HG02885 (cell line): ENCODE measurements around the gene WDR26.
A peak's percentile ranks its signal among the peaks of the same experiment; 100 is the strongest.
"Not testable (repeated sequence)": the region's sequence is repeated elsewhere in the genome, so short reads cannot be mapped to it uniquely, and the experiment has no call there.

Source experiments
- ATAC-seq: cut with Tn5 transposase; IDR thresholded peaks from one replicate; pipeline ENCODE4 v1.9.1; 2021; ENCODE audit warnings: mild to moderate bottlenecking; ENCODE audit not compliant: unreplicated experiment, poor library complexity

WDR26 gene

DNA sequence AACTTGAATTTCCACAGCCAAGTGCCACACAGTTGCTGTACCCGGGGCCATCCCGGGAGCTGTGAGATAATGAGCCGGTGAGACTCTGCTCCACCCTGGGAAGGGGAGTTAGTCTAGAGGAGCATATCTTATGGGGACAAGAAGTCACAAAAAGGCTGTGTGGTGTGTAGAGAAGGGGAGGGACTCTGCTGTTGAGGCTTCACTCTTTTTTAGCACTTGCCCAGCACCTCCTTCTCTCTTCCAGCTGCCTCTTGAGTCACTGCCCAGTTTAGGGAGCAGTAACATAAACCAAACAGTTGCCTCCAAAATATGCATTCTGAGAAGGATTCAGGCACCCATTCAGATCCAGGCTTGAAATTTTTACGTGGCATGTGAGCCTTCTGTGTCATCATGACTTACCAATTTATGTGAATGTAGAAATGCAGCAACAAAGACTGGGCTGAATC lies 744 bp upstream of the WDR26 start:
- ATAC-seq, result peak; percentile 18

DNA sequence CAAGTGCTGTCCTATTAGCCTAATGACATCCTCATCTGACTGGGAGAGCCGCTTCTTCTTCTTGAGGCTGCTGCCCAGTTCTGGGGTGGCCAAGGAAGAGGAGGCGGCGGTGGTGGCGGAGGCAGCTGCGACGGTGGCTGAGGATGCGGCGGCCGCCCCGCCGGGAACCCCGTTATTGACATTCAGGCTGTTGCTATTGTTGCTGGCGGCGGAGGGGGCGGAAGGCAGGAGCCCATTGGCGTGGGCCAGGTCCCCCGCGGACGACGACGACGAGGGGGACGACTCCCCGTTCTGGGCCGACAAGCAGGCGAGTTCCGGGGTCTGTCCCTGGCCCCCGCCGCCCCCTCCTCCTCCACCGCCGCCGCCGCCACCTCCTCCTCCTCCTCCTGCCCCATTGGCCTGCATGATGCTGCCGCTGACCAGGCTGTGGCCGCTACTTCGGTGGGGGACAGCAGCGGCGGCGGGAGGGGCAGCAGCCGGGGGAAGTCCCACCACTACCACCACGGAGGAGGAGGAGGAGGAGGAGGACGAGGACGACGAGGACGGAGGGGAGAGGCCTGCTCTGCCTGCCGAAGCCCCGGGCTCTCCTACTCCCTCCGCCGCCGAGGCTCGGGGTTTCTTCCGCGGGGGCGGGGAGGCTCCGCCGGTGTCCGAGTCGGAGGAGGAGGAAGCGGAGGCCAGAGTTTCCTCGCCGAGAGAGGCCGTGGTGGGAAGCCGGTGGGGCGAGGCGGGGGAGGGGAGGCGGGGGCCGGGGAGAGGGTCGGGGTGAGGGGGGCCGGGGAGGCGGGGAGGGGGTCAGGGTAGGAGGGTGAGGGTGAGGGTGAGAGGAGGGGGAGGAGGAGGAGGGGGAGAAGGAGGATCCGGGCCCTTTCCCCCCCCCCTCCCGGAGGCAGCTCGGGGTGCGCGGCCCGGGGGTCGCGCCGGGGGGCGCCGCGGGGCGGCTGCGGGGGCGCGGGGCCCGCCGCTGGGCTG lies 610 bp downstream of the WDR26 start:
- ATAC-seq, result no peak

DNA sequence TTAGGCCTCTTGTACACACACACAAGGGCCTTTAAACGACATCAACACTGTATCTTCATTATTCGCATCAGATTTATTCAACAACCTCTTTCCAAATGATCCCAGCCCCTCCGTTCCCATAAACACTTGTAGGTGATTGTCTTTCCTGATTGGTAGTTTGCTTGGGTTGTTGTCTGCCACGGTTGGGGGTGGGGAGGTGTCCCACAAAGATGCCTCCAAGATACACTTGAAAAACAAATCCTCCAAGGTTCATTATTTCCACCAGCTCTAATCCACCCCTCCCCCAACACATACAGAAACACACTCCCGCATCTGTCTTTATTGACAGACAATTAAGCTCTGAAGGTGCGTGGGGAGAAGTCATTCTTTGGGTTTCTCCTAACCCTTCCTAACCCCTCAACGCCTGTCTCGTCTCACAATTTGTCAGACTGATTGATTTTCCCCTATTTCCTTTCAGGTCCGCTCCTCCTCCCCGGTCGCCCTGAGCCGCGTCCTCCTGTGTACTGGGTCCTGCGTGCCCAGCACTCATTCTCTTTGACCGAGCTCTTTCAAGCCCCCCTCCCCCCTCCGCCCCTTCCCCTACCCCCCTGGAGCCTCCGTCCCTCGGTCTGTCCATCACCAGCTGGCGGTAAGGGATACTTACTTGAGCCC lies 1.4 kb downstream of the WDR26 start:
- no peak for ATAC-seq

DNA sequence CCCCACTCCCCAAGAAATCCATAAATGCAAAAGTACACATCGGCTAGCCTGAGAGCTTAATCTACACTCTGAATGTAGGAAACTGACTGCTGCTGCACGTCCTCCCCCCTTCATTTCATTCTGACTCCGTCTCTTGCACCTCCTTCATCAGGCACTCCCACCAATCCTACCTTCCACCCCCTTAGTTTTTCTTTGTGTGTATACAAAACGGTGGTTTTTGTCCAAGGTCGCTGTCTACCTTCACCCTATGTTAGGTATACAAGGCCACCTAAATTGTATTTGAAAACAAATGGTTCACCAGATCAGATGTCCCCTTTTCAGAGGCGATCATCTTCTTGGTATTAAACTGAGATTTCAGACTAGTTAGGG lies 1.9 kb downstream of the WDR26 start:
- no peak for ATAC-seq

DNA sequence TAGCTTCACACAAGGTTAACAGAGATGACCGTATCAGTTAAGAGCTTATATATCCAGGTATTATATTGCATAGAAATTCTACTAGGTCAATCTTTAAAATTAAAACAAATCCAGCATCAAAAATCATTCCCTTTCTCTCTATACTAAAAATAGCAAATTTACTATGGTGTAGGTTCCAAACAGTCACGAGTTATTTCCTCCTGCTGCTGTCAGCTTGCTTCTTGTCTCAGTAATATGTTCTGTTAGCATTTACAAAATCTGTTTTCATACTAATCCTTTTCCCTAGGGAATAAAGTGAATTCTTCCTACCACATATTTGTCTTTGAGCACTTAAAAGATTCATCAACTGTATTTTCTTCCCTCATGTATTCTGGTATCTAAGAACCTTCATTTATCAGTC lies 2.5 kb downstream of the WDR26 start:
- no peak for ATAC-seq

DNA sequence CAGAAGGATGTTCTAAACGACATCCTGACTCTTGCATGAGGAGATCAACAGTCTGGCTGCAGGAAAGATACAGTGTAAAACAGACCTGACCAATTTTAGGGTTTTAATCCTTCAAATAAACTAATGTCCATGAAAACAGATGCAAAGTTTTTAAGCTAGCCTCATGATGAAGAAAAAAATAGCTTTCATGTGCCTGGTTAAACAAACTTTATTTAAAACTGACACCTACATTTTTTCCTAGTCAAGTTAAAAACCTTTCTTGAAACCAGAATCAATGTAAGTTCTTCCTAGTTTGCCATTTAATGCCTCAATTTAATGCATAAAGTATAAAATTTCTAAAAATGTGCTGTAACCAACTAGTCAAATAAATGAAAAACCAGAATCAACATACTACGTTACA lies 2.9 kb downstream of the WDR26 start:
- no peak for ATAC-seq

DNA sequence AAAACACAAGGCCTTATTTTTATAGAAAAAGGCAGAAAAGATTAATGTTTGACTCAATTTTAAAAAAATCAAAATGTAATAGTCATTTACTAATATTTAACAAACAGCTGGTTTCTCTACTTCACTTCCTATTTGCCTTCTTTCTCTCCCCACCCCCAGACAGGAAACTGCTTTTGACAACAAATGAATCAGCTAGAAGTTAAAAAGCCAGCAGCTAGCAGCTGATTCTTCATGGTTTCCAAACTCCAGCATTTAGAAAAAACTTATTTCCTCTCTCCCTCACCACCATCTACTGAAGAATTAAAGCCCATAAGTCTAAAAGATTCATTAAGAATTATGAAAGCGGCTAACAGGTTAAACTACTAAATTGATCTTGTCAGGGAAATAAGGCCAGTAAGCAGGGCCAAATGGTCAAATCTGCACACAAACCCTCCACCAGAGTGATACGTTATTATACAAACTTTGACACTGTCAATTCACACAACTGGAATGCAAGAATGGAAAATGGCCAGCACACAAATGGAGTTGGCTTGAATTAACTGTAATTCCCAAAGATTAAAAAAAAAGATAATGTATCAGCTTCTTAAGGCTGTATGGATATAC lies 4.0 kb downstream of the WDR26 start:
- peak; percentile 30 for ATAC-seq

DNA sequence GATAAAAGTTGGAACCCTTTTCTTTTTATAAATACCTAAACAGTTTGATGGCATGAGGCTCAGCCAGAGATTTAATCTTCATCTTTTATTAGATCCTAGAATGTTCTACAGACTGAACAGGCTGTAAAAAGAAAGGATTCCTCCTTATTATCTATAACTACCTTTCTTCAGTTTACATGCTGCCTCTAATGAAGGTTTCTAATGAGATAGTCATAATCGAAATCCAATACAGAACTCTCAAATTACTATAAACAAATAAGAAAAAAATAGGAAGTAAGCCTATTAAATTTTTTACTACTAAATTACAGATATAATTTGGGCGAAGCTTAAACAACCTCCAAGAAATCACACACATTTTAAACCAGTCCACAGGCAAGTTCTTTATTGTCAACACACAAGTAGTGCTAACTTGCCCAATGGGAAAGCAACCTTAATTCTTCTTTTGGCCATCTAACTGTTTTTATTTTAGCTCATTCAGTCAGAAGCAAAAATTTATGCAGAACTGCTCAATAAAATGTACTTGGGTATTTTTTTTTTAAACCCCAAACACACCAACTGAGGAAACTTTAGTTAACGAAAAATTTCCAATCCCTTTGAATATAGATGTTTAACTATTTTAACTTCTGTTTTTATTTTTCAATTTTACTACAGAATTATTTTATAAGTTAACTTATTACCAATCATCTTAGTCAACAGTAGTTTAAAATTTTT lies 4.8 kb downstream of the WDR26 start:
- no peak for ATAC-seq

DNA sequence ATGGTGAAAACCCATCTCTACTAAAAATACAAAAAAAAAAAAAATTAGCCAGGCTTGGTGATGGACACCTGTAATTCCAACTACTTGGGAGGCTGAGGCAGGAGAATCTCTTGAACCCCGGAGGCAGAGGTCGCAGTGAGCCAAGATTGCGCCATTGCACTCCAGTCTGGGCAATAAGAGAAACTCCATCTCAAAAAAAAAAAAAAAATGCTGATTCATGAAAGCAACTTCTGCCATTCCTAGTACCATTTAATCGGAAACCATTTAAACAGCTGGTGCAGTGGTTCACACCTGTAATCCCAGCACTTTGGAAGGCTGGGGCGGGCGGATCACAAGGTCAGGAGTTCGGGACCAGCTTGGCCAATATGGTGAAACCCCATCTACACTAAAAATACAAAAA lies 5.9 kb downstream of the WDR26 start:
- ATAC-seq, result not testable (repeated sequence)

DNA sequence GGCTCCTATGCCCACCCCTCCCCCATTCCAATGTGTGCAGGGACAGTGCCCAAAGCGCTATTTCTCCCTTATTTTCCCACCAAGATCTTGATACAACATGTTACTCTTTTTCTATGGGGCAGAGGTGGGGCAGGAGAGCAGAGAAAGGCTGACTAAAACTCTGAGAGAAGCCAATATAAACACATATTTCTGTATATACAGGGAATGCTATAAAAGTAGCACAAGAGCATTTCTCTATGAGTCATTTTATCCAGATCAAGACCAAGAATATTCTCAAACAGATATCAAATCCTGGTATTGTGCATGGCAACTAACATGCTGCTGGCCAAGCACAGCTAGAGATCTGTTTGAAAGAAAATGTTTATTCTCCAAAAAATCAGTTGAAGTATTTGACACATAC lies 7.3 kb downstream of the WDR26 start:
- no peak for ATAC-seq

DNA sequence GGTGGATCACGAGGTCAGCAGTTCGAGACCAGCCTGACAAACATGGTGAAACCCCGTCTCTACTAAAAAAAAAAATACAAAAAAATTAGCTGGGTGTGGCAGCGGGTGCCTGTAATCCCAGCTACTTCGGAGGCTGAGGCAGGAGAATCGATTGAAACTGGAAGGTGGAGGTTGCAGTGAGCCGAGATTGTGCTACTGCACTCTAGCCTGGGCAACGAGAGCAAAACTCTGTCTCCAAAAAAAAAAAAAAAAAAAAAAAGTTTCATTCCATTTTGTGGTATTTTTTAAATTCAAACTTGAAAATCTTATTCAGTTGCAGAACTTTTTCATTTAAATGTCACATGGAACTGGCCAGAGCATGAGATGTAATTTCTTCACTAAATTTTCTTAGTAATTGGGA lies 7.7 kb downstream of the WDR26 start:
- ATAC-seq, result not testable (repeated sequence)

DNA sequence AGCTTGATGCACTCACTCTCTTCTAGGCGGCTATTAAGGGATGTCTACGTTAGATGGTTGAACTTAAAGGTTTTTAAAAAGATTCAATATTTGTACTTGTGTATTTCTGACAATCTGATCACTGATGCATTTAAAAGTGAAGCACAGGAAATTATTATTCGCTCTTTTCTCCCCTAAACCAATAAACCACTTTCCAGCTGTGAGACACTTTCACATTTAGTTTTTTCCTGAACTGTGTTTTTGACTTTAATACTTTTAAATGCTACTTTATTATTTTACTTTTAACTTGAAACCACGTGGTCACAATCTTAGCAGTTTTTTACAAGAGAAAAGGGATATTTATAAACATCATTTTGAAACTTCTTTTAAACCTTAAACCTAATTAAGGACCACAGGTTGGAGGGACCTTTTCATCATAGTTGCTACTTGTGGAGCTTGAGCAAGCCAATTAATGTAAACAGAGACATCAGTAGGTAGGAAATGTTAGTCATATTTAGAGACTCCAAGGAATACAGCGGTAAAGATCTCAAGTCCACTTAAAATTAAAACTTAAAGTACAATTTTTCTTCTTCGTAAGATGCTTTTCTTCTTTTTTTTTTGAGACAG lies 9.2 kb downstream of the WDR26 start:
- ATAC-seq, result no peak

DNA sequence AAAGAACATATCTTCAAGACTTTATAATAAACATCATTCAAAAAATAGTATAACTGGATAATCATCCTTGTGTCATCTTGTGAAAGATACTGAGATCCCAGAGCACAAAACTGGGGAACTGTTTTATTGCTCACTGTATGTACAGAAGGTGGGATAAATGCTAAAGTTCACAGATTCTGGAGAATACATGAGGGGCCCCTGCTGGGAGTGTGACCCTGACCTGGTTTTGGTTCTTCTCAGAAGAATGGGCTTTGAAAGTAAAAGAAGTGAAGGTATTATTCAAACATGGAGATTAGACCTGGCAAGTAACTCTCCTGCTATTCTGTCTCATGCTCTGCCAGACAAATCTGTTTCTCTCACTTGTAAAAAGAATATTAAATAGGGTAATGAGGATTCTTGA lies 14.5 kb downstream of the WDR26 start:
- no peak for ATAC-seq

DNA sequence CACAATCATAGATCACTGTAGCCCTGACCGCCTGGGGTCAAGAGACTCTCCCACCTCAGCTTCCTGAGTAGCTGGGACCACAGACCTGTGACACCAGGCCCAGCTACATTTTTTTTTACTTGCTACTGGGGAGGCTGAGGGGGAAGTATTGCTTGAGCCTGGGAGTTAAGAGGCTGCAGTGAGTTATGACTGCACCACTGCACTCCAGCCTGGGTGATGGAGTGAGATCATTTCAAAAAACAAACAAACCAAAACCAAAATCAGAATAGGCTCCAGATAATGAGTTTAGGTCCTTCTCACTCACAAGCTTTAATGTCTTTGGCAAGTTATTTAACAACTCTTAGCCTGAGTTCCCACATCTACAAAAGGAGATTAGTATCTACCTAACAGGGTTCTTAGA lies 22.8 kb downstream of the WDR26 start:
- no peak for ATAC-seq

DNA sequence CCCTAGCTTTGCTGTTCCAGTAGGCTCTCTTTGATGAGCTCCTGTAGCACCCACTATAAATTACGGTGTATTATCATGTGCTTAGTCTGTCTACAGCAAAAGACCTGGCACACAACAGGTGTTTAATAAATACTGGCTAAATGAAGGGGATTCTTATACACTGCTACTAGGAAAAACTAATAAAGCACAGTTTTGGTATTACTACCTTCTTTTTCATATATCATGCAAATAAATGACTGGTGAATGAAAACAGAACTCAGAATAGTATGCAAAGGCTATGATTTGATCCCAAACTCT lies 26.4 kb downstream of the WDR26 start:
- ATAC-seq, result no peak

DNA sequence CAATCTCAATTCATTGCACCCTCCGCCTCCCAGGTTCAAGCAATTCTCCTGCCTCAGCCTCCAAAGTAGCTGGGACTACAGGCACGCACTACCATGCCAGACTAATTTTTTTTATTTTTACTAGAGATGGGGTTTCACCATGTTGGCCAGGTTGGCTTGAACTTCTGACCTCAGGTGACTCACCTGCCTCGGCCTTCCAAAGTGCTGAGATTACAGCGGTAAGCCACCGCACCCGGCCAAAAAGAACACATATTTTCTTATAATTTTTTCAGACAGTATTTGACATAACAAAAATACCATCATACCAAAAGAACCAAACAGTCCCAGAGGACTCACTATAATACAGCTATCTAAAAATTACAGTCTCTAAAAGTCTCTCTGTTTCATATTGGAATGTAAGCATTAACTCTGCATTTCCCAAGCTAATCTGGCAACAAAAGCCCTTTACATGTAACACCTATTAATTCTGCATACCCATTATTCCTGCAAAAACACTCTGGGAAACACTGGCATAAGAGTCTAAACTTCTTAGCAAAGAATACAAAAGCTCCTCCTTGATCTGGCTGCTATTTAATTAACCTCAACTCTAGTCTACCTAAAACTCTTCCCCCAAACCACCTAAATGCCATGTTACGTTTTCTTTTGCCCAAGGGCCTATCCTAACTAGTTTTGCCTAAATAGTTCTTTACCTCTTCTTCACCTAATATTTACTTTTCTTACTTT lies 26.9 kb downstream of the WDR26 start:
- ATAC-seq, result no peak

DNA sequence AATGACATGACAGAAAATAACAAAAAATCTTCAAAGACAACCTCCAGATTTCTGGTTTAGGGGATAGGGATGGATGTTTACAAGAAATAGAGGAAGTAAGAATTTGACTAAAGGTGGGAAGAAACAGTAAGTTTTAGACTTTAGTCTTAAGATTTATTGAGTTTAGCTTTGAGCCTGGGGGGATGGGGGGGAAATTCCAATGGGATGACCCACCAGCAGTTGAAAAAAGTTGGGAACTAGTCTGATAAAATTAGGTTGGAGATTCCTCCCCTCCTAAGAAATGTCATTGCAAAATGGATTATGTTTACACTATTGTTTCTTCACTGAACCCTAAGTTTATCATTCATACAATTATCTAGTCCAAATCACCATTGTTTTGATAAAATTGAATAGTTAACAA lies 28.4 kb downstream of the WDR26 start:
- no peak for ATAC-seq

DNA sequence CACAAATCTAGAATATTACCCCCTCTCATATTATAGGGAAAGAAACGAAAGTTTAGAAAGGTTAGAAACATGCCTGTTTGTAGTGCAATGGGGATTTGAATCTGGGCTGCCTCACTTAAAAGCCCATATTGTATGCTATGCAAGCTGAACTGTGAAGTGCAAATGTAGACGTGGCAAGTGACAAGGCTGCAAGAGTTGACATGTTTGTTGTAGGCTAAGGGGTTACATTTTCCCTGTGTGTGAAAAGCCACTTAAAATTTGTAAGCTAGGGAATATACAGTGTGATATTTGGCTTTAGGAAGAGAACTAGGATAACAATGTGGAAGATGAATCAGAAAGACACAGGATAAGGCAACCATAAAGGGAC lies 29.0 kb downstream of the WDR26 start:
- no peak for ATAC-seq

DNA sequence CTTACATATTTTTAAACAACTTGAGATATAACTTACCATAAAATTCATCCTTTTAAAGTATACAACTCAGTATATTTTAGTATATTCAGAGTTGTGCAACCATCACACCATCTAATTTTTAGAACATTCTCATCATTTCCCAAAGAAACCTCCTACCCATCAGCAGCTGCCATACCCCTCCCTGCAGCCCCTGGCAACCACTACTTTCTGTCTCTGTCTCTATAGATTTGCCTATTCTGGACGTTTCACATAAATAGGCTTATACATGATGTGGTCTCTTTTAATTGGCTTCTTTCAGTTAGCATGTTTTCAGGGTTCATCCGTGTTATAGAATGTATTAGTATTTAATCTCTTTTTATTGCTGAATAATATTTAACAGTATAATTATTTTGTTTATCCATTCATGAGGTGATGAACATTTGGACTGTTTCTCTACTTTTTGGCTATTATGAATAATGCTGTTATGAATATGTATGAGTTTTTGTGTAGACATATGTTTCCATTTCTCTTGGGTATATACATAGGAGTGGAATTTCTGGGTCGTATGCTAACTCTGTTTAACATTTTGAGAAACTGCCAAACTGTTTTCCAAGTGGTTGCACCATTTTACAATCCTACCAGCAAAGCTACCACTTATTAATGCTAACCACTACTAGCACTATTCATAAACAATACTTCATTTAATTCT lies 29.5 kb downstream of the WDR26 start:
- no peak for ATAC-seq
